8988T (cell line): ENCODE measurements around the gene GNB1L.

Source experiments
- DNase-seq: peaks from one replicate; pipeline ENCODE4 v3.0.0; 2011

The GNB1L gene

GRCh38 chr22:19875531-19876313, 21.0 kb upstream of the GNB1L start:
- DNase-seq, result no peak

GRCh38 chr22:19875061-19875530, 20.4 kb upstream of the GNB1L start:
- DNase-seq, result no peak

- DNase-seq, result no peak
Observed at GRCh38 chr22:19874307-19875060, 19.8 kb upstream of the GNB1L start.

- DNase-seq, result no peak
Observed at GRCh38 chr22:19873960-19874306, 19.3 kb upstream of the GNB1L start.

GRCh38 chr22:19873138-19873959, 18.7 kb upstream of the GNB1L start:
- no peak for DNase-seq

GRCh38 chr22:19872779-19873137, 18.1 kb upstream of the GNB1L start:
- DNase-seq, result no peak

DNA sequence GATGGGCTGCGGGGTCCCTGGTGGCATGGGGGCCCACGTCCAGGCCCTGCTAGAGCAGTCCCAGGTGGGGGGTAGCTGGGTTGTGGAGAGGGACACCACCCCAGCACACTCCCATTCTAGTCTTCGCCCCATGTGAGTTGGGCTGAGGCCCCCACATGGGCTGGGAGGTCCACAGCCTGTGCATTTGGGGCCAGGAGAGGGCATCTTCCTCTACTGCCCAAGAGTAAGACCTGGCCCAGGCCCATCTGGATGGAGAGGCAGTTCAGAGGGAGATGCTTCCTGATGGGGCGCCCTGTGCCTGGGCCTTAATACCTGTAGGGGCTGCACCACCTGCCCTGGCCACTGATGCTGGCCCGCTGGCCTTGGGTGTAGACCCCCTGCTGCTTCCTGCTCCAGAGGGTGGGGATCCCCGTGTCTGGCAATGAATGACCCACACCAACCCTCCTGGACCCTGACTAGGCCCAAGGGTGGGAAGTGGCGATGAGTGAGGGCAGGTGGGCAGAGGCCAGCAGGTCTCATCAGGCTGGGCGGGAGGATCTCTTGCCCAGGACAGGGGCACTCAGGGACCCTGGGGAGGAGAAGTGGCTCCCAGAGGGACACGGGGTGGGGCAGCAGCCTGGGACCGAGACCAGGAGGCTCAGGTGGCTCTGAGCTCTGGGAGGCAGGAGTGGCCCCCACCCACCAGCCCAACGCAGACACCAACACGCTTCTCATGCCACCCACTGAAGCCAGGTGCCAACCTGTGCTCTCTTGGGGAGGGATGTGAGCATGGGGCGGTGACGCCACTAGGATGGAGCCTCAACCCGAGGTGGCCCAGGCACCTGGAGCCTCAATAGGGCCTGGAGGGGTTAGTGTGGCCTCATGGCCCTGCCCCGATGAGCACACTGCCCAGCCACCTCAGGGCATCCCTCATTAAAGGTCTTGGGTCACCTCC, 17.4 kb upstream of the GNB1L start:
- no peak for DNase-seq

DNA sequence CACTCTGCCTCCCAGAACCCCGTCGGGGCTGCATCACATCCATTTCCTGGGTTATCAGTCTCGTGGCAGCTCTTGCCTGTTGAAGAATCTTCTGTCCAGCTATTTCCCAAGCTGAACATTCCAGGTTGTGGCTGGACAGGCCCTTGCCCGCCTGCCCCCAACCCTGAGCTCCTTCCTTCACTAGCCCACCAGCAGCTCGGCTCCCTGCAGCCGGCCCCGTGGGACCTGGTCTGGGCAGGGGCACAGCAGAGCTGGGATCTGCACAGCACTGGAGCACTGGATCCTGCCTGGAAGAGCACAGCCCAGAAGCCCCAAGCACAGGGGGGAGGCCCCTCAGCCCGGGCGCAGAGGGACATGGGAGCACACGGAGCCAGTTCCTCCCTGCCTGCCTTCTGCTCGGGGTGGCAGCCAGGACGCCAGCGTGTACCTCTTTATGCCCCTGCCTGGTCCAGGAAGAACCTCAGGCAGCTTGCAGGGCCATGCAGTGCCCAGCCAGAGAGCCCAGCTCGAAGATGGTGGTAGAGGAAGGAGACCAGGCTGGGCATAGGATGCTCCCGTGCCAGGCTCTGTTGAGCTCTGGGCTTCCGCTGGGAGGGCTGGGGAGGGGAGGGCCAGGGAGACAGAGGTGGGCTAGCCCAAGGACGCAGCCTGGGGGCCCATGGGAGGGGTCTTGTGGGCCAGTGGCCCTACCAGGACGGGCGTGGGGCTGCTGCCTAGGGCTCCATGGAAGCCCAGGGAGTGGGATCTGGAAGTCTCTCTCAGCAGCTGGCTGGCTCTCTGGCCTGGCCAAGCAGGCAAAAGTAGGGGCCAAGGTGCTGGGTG, 16.6 kb upstream of the GNB1L start:
- no peak for DNase-seq

- DNase-seq, result no peak
Observed at GRCh38 chr22:19870153-19871022, 15.7 kb upstream of the GNB1L start.

DNA sequence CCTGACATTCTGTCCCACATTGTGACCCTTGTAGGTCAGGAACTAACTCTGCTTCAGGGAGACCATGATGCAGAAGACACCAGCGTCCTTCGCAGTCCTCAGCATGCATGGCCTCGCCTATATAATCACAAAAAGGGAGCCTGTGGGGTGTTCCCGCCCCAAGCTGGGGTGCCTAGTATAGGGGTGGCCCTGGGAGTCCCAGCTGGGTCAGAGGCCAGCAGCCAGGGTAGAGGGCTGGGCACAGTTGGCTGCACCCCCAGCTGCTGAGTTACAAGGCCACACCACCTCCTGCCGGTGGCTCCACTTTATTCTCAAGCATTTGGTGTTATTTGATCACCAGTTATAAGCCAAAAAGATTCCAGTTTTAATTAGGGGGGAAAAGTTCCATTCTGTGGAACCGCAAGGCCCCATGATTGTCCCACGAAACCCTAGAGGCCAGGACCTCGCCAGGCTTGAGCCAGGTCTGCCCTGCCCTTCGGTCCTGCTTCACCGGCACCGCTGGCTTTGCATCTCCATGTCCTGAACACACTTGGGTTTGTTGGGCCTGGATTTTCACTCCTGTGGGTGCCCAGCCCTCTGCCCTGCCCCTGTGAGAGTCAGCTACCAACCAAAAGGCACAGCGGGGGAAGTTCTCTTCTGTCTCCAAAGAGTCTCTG, 15.0 kb upstream of the GNB1L start:
- no peak for DNase-seq

DNA sequence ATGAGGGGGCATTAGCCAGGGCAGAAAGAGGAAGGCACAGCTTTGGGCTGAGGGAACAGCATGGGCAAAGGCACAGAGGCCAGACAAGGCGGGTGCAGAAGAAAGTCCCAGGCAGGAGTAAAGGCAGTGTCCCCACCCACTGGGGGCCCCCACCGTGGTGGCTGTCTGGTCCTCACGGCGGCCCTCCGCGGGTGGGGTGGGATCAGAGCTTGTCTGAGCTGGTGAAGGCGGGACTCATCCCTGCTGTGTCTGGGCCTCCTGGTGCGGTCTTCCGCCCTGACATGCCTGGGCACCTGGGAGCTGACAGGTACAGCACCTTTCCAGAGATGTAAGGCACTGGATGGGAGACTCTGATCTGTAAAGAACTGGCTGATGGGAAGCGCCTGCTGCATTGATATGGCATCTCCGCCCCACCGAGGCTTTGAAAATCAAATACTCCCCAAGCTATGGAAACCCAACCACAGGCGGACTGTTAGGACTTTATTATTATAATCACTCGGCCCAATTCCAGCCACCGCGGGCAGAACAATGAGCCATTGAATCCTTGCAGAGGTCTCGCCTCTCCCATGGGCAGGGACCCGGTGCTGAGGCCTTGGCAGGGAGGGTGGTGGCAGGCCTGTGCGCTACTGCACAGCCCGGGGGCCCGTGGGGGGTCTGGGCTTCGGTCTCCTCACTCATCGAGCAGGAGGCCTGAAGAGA, 14.2 kb upstream of the GNB1L start:
- no peak for DNase-seq

DNA sequence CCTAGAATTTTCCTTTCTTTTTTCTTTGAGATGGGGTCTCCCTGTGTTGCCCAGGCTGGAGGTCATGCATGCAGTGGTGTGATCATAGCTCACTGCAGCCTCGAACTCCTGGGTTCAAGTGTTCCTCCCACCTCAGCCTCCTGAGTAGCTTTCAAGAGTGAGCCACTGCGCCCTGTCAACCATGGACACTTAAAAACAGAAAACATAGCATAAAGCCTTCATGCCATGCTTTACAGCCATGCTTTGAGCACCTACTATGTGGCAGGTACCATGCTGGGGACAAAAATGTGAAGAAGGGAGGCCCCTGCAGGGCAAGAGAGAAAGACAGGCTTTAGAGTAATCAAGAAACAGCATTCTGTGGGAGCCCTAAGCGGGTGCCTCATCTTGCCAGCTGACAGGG, 13.7 kb upstream of the GNB1L start:
- no peak for DNase-seq

GRCh38 chr22:19867617-19868016, 12.9 kb upstream of the GNB1L start:
- DNase-seq, result no peak

DNA sequence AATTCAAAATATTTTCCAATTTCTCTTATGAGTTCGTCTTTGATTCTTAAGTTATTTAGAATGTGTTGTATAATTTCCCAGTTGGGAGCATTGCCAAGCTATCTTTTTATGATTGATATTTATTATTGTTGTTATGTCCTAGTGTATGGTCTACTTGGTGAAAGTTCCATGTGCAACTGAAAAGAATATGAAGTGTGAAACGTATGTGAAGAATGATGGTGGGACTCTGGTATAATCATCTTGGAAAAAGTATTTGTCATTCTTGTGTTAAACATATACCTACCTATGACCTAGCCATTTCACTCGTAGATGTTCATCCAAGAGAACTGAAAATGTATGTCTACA, 12.0 kb upstream of the GNB1L start:
- DNase-seq, result no peak

GRCh38 chr22:19865141-19865829, 10.6 kb upstream of the GNB1L start:
- no peak for DNase-seq

DNA sequence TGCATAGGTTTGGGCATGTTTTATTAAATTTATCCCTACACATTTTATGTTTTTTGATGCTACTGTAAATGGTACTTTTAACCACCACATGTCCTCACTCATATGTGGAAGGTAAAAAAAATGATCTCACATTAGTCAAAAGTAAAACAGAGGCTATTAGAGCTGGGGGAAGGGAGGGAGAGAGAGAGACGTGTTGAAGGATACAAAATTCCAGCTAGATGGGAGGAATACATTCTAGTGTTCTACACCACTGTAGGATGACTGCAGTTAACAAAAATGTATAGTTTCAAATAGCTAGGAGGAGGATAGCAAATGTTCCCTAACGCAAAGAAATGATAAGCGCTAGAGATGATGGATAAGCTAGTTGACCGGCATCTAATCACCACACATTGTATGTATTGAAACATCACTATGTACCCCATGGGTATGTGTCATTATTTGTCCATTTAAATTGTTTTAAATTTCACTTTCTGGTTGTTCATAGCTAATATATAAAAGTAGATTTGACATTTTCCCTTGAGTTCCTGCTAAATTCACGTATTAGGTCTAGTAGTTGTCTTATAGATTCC, 9.9 kb upstream of the GNB1L start:
- DNase-seq, result no peak

DNA sequence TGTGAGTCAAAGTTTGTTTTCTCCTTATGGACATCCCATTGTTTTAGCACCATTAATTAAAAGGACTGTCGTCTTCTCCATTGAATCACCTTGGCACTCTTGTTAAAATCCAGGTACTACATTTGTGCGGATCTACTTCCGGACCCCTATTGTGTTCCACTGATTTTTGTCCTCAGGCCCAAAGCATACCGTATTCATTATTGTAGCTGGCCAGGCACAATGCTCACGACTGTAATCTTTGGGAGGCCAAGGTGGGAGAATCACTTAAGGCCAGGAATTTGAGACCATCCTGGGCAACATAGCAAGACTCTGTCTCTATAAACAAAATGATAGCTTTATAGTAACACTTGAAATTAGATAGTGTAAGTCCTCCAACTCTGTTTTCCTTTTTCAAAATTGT, 8.9 kb upstream of the GNB1L start:
- no peak for DNase-seq

GRCh38 chr22:19862619-19863246, 8.1 kb upstream of the GNB1L start:
- no peak for DNase-seq
